ENCODE results near the gene TMUB2. TPM values are rescaled to one million over a fixed set of nuclear protein-coding genes. Genes with fewer than 3 reads are reported as not detected.

Gene TMUB2
- total RNA-seq, 3 donors from 2014 or later (not counting 1 experiment from before 2014, with no cell fraction given): 40.4 to 48.2 (median 41.0) TPM

DNA sequence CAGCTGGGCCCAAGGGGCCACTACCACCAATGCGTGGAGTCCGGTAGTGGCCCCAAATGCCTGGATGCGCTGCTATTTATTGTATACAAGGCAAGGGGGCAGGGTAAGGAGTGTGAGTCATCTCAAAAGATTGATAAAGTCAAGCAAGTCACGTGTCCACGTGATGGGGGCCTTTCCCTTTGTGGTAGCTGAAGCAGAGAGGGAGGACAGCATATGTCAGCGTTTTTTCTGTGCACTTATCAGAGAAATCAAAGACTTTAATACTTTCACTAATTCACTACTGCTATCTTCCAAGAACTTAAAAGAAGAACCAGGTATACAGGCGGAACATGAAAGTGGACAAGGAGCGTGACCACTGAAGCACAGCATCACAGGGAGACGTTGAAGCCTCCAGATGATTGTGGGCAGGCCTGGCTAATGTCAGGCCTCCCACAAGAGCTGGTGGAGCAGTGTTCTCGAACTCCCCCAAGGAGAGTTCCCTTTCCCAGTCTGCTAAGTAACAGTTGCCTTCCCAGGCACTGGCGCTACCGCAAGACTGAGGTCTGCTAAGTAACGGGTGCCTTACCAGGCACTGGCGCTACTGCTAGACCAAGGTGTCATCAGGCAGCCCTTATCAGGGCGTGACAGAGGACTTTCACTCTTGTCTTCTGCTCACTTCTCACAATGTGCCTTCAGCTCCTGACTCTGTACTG lies 27.1 kb upstream of the TMUB2 start:
- Mint-ChIP-seq H3K4me1 (no peaks in the 10 kb centered on the region), H3K36me3 (no peaks in the 10 kb centered on the region), H3K27ac (no peak overlapping the region), H3K27me3 (ENCODE audit: low read depth in 2 of 2) (no peaks in the 10 kb centered on the region), H3K4me3 (no peak overlapping the region), H3K9me3 (no peaks in the 10 kb centered on the region)
- Histone ChIP-seq H3K27ac (ENCODE audit: low read length) (no peak overlapping the region), H3K4me1 (ENCODE audit: control insufficient read depth, insufficient read depth, low read length) (no peaks in the 10 kb centered on the region), H3K4me3 (ENCODE audit: low read length) (no peak overlapping the region), H3K36me3 (ENCODE audit: control insufficient read depth, insufficient read depth, low read length) (no peaks in the 10 kb centered on the region), H3K27me3 (ENCODE audit: control insufficient read depth, insufficient read depth, low read length) (no peaks in the 10 kb centered on the region), H3K9me3 (ENCODE audit: control insufficient read depth, insufficient read depth, low read length) (no peaks in the 10 kb centered on the region)
- WGBS (ENCODE audit: insufficient coverage): 87% methylated on average over 15 of the region's 15 CpGs
- no peak for TF ChIP-seq CTCF (IDR thresholded peaks at IDR 0.05)
- intact Hi-C loops (cut with micrococcal nuclease): no loop called here
- ATAC-seq (peak in 1 of 3 donors; percentile 17), DNase-seq (peak in 1 of 2 donors; percentile 51)

GRCh38 chr17:44164476-44164875 lies 22.3 kb upstream of the TMUB2 start:
- peaks cover 8 to 9% of the 10 kb centered on the region in 2 donors for H3K4me1 Mint-ChIP-seq
- H3K36me3 ChIP-seq (ENCODE audit: control insufficient read depth, insufficient read depth, low read length): no peaks in the 10 kb centered on the region
- DNase-seq (no peak), ATAC-seq (no peak)
- peaks cover 5% of the 10 kb centered on the region for H3K4me1 ChIP-seq (ENCODE audit: control insufficient read depth, insufficient read depth, low read length)
- H3K27ac Mint-ChIP-seq: no peak overlapping the region
- no peak overlapping the region for H3K27ac ChIP-seq (ENCODE audit: low read length)
- H3K27me3 ChIP-seq (ENCODE audit: control insufficient read depth, insufficient read depth, low read length): no peaks in the 10 kb centered on the region
- H3K27me3 Mint-ChIP-seq (ENCODE audit: low read depth in 2 of 2): no peaks in the 10 kb centered on the region
- H3K36me3 Mint-ChIP-seq: no peaks in the 10 kb centered on the region
- intact Hi-C loops (cut with micrococcal nuclease): no loop called here
- no peak overlapping the region for H3K4me3 ChIP-seq (ENCODE audit: low read length)
- no peak for TF ChIP-seq CTCF (IDR thresholded peaks at IDR 0.05)
- no peaks in the 10 kb centered on the region for H3K9me3 Mint-ChIP-seq
- no peaks in the 10 kb centered on the region for H3K9me3 ChIP-seq (ENCODE audit: control insufficient read depth, insufficient read depth, low read length)
- 100% methylated on average over 1 of the region's 1 CpG for WGBS (ENCODE audit: insufficient coverage)
- H3K4me3 Mint-ChIP-seq: no peak overlapping the region

GRCh38 chr17:44167181-44167861 lies 19.5 kb upstream of the TMUB2 start:
- ATAC-seq: no peak
- TF ChIP-seq CTCF (IDR thresholded peaks at IDR 0.05): no peak
- no peaks in the 10 kb centered on the region for H3K9me3 Mint-ChIP-seq
- no peak overlapping the region for H3K4me3 Mint-ChIP-seq
- Histone ChIP-seq H3K27ac (ENCODE audit: low read length) (no peak overlapping the region), H3K9me3 (ENCODE audit: control insufficient read depth, insufficient read depth, low read length) (no peaks in the 10 kb centered on the region), H3K4me1 (ENCODE audit: control insufficient read depth, insufficient read depth, low read length) (peaks cover 5% of the 10 kb centered on the region), H3K36me3 (ENCODE audit: control insufficient read depth, insufficient read depth, low read length) (no peaks in the 10 kb centered on the region), H3K4me3 (ENCODE audit: low read length) (no peak overlapping the region), H3K27me3 (ENCODE audit: control insufficient read depth, insufficient read depth, low read length) (no peaks in the 10 kb centered on the region)
- no peak overlapping the region for H3K27ac Mint-ChIP-seq
- H3K4me1 Mint-ChIP-seq: peaks cover 9 to 13% of the 10 kb centered on the region in 2 donors
- H3K36me3 Mint-ChIP-seq: no peaks in the 10 kb centered on the region
- no peak for DNase-seq
- 95% methylated on average over 7 of the region's 7 CpGs for WGBS (ENCODE audit: insufficient coverage)
- intact Hi-C loops (cut with micrococcal nuclease): loop anchor here (5.0 kb wide), 1 partner anchor 225 kb away; the partner anchor contains the start of gene PPY
- no peaks in the 10 kb centered on the region for H3K27me3 Mint-ChIP-seq (ENCODE audit: low read depth in 2 of 2)

Measured in natural killer cell (primary cell).